ENCODE measurements around the gene RENBP.

RENBP gene

GRCh38 chrX:153964105-153964504 is 19.7 kb upstream of the RENBP start:
- no peak overlapping the region for H3K27ac ChIP-seq
- TF ChIP-seq CTCF (conservative IDR thresholded peaks at IDR 0.05) = no peak

- TF ChIP-seq CTCF (conservative IDR thresholded peaks at IDR 0.05) = no peak
- no peak overlapping the region for H3K27ac ChIP-seq
These were observed 19.1 kb upstream of the RENBP start for GRCh38 chrX:153963546-153963945.

- H3K27ac ChIP-seq = no peak overlapping the region
- no peak for TF ChIP-seq CTCF (conservative IDR thresholded peaks at IDR 0.05)
These were observed 16.8 kb upstream of the RENBP start for GRCh38 chrX:153961292-153961691.

- no peak for TF ChIP-seq CTCF (conservative IDR thresholded peaks at IDR 0.05)
- H3K27ac ChIP-seq = no peak overlapping the region
These were observed 16.3 kb upstream of the RENBP start for GRCh38 chrX:153960786-153961185.

GRCh38 chrX:153960077-153960476 is 15.6 kb upstream of the RENBP start:
- no peak for TF ChIP-seq CTCF (conservative IDR thresholded peaks at IDR 0.05)

GRCh38 chrX:153959649-153960048 is 15.2 kb upstream of the RENBP start:
- TF ChIP-seq CTCF (conservative IDR thresholded peaks at IDR 0.05) = no peak

More at GRCh38 chrX:153960077-153960476, 15.6 kb upstream of the RENBP start:
- no peak overlapping the region for H3K27ac ChIP-seq

GRCh38 chrX:153958605-153959004 is 14.2 kb upstream of the RENBP start:
- no peak overlapping the region for H3K27ac ChIP-seq
- TF ChIP-seq CTCF (conservative IDR thresholded peaks at IDR 0.05) = no peak

More at GRCh38 chrX:153959649-153960048, 15.2 kb upstream of the RENBP start:
- H3K27ac ChIP-seq = no peak overlapping the region

- H3K27ac ChIP-seq = no peak overlapping the region
- no peak for TF ChIP-seq CTCF (conservative IDR thresholded peaks at IDR 0.05)
These were observed 12.8 kb upstream of the RENBP start for GRCh38 chrX:153957224-153957623.

Measured in VCaP (cell line).